LNCaP clone FGC (cell line): ENCODE data around the gene CACNA1D.

Experiments
- DNase-seq: peaks from one replicate; pipeline ENCODE4 v3.0.0-alpha.2; 2011; ENCODE audit warnings: low read depth
- H3K4me3 ChIP-seq: 2 replicates; pipeline ENCODE4 v1.5.1; 2011; ENCODE audit warnings: mild to moderate bottlenecking, low read depth, low read length, control low read depth
- TF ChIP-seq, protein P1 (sequence below): IDR thresholded peaks from 2 replicates; pipeline ENCODE4 v1.5.1; 2012; ENCODE audit warnings: mild to moderate bottlenecking; ENCODE audit not compliant: control insufficient read depth, insufficient read depth; ENCODE audit errors: extremely low read depth

The CACNA1D gene

DNA sequence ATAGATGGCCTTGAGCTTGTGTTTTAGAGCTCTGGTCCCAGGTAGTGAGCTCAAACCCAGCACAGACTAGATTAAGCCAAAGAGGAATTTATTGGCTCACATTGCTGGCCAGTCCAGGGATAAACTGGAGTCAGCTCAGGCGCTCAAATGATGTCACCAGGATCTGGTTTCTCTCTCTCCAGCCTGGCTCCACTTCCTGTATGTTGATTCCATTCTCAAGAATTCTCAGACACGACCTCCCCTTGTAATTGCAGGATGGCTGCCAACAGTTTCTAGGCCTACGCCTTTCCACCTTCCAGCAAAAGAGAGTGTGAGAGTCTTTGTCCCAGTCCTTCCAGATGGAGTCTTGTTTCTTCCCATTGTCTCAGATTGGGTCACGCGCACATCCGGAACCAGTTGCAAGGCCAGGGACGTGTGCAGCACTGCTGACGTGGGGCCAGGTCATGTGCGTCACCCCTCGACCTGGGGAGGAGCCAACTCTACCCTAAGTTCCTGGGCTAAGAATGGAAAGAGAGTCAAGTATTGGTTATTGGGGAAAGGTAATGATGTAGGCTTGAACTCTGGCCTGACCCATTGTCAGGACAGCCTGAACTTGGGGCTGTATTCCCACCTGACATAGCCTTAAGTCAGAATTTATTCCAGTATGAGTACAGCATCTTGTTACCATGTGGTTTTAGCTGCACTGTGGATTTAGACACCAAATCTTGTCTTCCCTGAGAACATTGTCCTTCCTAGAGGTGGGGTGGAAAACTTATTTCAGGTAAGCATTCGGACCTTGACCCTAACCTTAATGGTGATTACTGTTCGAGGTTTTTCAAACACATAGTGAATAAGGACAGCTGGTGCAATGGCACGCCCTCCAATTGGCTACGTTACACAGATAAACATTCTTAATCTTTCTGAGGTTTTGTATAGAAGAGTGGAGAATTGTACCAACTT, 31.6 kb downstream of the CACNA1D start:
- TF ChIP-seq, protein P1, sequence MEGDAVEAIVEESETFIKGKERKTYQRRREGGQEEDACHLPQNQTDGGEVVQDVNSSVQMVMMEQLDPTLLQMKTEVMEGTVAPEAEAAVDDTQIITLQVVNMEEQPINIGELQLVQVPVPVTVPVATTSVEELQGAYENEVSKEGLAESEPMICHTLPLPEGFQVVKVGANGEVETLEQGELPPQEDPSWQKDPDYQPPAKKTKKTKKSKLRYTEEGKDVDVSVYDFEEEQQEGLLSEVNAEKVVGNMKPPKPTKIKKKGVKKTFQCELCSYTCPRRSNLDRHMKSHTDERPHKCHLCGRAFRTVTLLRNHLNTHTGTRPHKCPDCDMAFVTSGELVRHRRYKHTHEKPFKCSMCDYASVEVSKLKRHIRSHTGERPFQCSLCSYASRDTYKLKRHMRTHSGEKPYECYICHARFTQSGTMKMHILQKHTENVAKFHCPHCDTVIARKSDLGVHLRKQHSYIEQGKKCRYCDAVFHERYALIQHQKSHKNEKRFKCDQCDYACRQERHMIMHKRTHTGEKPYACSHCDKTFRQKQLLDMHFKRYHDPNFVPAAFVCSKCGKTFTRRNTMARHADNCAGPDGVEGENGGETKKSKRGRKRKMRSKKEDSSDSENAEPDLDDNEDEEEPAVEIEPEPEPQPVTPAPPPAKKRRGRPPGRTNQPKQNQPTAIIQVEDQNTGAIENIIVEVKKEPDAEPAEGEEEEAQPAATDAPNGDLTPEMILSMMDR: no peak
- no peak overlapping the region for H3K4me3 ChIP-seq
- DNase-seq: no peak

DNA sequence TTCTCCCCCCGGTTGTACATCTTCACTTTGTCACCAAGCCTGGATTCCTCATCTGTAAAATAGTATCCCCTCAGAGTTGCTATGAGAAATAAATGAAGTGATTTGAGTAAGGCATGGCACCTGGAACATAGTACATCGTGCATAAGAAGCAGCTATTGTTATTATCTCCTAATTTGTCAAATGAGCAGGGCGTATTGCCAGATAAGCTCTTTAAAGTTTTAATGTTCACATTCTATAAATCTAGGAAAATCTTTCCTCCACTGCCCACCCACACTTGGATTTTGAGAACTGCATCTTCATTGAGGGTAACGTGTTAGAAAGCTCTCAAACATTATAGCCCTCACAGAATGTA, 32.3 kb downstream of the CACNA1D start:
- TF ChIP-seq, protein P1: no peak
- no peak for DNase-seq
- H3K4me3 ChIP-seq: no peak overlapping the region

DNA sequence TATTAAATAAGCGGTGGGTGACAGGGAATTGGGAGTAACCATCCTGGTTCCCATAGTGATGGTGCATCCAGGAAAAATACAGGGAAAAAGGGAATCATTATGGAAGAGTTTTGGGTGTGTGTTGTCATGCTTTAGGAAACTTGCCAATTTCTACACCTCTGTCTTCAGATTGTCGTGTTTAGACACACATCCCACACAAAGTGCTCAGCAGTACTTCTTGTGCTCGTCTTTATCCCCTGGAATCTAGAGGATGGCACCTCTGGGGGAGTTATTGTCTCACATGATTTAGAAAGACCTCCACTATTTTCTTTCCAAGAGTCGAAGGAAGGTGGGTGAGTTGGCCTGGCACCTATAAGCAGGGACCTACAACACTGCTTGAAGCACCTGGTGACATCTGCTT, 35.8 kb downstream of the CACNA1D start:
- no peak for DNase-seq

DNA sequence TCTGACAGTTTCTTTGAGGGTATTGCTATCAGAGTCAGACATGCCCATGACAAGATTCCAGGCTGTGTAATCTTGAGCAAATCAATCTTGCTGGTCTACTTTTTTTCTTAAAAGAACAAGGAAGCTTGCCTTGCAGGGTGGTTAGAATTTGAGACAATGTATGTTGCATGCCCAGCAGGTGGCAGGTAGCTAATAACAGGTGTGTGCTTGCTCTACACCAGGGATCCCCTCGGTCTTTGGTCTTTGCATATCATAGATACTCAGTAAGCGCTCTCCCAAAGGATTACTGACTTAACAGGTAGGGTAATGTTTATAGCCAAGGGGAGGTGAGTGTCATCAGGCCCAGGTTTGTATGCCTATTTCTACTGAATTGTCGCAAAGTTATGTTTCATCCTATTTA, 37.3 kb downstream of the CACNA1D start:
- no peak for DNase-seq
- TF ChIP-seq, protein P1: peak; percentile 55
- no peak overlapping the region for H3K4me3 ChIP-seq

More for the DNA sequence above, 35.8 kb downstream of the CACNA1D start:
- no peak overlapping the region for H3K4me3 ChIP-seq
- TF ChIP-seq, protein P1: no peak

- TF ChIP-seq, protein P1: no peak
- DNase-seq: no peak
- H3K4me3 ChIP-seq: no peak overlapping the region
Measured at GRCh38 chr3:53533472-53533871, 39.1 kb downstream of the CACNA1D start.

DNA sequence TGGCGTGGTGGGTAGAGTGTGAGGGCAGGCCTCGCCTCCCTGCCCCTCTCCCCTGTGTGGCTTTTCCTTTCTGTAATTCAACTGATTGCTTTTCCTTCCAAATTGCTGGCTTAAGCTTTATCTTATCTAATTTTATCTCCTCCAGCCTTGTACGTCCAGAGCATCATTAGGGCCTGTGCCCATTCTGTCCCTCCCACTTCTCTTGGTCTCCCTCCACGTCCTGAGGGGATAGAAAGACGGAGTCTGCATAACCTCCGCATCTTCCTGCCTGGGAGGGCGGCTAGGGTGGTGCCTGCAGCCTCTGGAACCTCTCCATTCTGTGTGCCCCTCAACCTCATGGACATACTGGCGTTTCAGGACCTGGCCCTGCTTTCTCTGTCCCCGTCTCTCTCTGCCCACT, 39.8 kb downstream of the CACNA1D start:
- no peak overlapping the region for H3K4me3 ChIP-seq
- TF ChIP-seq, protein P1: no peak
- no peak for DNase-seq
